ENCODE data around the gene RGCC.

- TF ChIP-seq CTCF (IDR thresholded peaks at IDR 0.05) (no peak), POLR2A (IDR thresholded peaks at IDR 0.05) (no peak)
These were observed 2.2 kb downstream of the RGCC start for GRCh38 chr13:41459432-41460073.
